Kidney (tissue), 14 donors: ENCODE measurements around the gene RAPGEF1. TPM values are rescaled to one million over a fixed set of nuclear protein-coding genes. Genes with fewer than 3 reads are reported as not detected.

Source experiments
- DNase-seq, 5 donors: peaks; one replicate each; pipeline ENCODE4 v3.0.0-alpha.2; 2013 to 2020
- FAIRE-seq: peaks from 2 replicates; lab custom pipeline; 2012; peaks lifted over from hg19 to GRCh38; lab: Jason Lieb, UNC
- H3K27ac ChIP-seq, 2 donors: one replicate each; pipeline ENCODE4 v1.7.0; 2013; ENCODE audit warnings: low read depth in 2 of 2, low read length in 2 of 2, inconsistent platforms in 1 of 2
- H3K27me3 ChIP-seq: one replicate; pipeline ENCODE4 v1.7.1; 2013; ENCODE audit warnings: low read length, inconsistent platforms; ENCODE audit not compliant: control insufficient read depth, insufficient read depth
- H3K36me3 ChIP-seq, 3 donors: one replicate each; pipeline versions ENCODE4 v1.7.0 to v1.7.1; 2013; ENCODE audit warnings: low read length in 3 of 3, control low read depth in 1 of 3, inconsistent platforms in 1 of 3; ENCODE audit not compliant: insufficient read depth in 3 of 3, control insufficient read depth in 2 of 3
- H3K4me1 ChIP-seq, 3 donors: one replicate each; pipeline versions ENCODE4 v1.7.0 to v1.7.1; 2013; ENCODE audit warnings: low read length in 3 of 3, inconsistent platforms in 1 of 3, low read depth in 1 of 3; ENCODE audit not compliant: control insufficient read depth in 2 of 3, insufficient read depth in 2 of 3
- H3K4me3 ChIP-seq, 3 donors: one replicate each; pipeline versions ENCODE4 v1.7.0 to v1.8.1; 2013; ENCODE audit warnings: low read length in 3 of 3, control low read depth in 1 of 3, inconsistent platforms in 1 of 3
- H3K9ac ChIP-seq, 3 donors: one replicate each; pipeline versions ENCODE4 v1.7.0 to v1.7.1; 2013; ENCODE audit warnings: low read length in 3 of 3, control low read depth in 1 of 3, inconsistent platforms in 1 of 3
- H3K9me3 ChIP-seq, 3 donors: one replicate each; pipeline versions ENCODE4 v1.7.0 to v1.7.1; 2013; ENCODE audit warnings: low read length in 3 of 3, control low read depth in 1 of 3, inconsistent platforms in 1 of 3; ENCODE audit not compliant: control insufficient read depth in 2 of 3, insufficient read depth in 1 of 3
- intact Hi-C: fragments of 100-400 bp; cut with DNase I; formaldehyde crosslinking; loops from one replicate; pipeline ENCODE4 v1.11.1; 2022
- polyA plus RNA-seq: library from polyadenylated mRNA; stranded (reverse); fragments of 350-450 nt; fragmentation: Illumina TruSeq; extraction: RNeasy Lipid Tissue Mini Kit (QIAGEN cat#74804); gene quantifications from one replicate; pipeline ENCODE4 v1.2.3, GENCODE V29; 2014; ENCODE audit warnings: low read depth, low replicate concordance; ENCODE audit not compliant: insufficient read depth
- total RNA-seq: library from RNA; stranded (reverse); fragmentation: NEBNext Ultra II Directional; extraction: Animal tissue kit (Norgen Biotek cat#: 25700); gene quantifications from one replicate; pipeline ENCODE4 v1.2.1, GENCODE V29; 2021
- TF ChIP-seq, protein P1 (sequence below): IDR thresholded peaks from 3 replicates; pipeline ENCODE4 v1.5.1; 2012; ENCODE audit warnings: mild to moderate bottlenecking, moderate library complexity, borderline replicate concordance; ENCODE audit not compliant: insufficient read depth; ENCODE audit errors: extremely low read depth
- donor health status: control.
- donor health status: control.
- donor health status: control.
- donor health status: control.
- donor health status: control.
- donor health status: DM: yes; HTN: yes; CAD: no.
- donor health status: Normal renal cell carcinoma (clear cell type).

Gene RAPGEF1
- total and polyA plus RNA-seq, 2 donors from 2014 or later, result 15.5 to 79.7 TPM

DNA sequence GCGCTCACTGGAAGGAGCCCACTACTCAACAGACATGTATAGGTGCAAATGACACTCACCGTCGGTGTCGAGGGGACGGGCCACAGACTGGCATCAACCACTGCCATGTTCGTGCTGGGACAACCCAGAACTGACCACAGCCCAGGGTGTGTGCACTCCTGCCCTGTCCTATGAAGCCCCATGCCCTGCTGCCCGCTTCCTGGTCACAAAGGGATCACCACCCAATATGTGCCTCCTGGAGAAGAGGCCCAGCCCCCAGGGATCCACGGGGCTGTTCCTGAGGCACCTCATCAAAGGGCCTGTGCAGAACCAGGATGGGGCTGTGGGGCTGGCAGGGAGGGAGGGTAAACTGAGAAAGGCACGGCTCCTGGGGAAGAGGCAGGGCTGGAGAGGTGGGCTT, 151.5 kb downstream of the RAPGEF1 start:
- Histone ChIP-seq H3K9me3 (no peaks in the 10 kb centered on the region), H3K9ac (no peak overlapping the region), H3K27me3 (no peaks in the 10 kb centered on the region), H3K4me1 (no peaks in the 10 kb centered on the region), H3K36me3 (peaks cover 0 to 39% (median 15%) of the 10 kb centered on the region in 3 donors), H3K27ac (no peak overlapping the region), H3K4me3 (no peak overlapping the region)
- no peak for FAIRE-seq
- intact Hi-C loops, result loop anchor here (10.0 kb wide), 1 partner anchor 156 kb away; the partner anchor contains the start of gene RAPGEF1
- DNase-seq, result no peak
- TF ChIP-seq, protein P1, sequence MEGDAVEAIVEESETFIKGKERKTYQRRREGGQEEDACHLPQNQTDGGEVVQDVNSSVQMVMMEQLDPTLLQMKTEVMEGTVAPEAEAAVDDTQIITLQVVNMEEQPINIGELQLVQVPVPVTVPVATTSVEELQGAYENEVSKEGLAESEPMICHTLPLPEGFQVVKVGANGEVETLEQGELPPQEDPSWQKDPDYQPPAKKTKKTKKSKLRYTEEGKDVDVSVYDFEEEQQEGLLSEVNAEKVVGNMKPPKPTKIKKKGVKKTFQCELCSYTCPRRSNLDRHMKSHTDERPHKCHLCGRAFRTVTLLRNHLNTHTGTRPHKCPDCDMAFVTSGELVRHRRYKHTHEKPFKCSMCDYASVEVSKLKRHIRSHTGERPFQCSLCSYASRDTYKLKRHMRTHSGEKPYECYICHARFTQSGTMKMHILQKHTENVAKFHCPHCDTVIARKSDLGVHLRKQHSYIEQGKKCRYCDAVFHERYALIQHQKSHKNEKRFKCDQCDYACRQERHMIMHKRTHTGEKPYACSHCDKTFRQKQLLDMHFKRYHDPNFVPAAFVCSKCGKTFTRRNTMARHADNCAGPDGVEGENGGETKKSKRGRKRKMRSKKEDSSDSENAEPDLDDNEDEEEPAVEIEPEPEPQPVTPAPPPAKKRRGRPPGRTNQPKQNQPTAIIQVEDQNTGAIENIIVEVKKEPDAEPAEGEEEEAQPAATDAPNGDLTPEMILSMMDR, result no peak

DNA sequence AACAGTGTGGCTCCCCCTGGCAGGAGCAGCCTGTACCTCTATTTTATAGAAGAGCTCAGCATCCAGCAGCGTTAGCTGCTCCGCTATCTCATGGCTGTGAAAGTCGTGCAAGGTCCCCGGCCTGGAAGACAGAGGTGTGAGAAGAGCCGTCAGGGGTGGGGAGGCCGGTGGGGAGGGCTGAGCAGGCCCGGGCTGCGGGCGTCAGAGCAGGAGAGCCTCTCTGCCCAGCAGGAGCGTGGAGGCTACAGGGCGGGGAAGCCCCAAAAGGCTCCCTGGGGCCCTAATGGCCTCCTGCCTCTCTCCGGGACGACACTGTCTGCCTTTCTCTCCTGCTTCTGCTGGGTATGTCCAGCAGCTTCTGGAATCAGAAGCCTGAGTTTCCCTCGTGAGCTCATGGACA, 152.0 kb downstream of the RAPGEF1 start:
- TF ChIP-seq, protein P1, result no peak
- intact Hi-C loops, result loop anchor here (10.0 kb wide), 1 partner anchor 157 kb away; the partner anchor contains the start of gene RAPGEF1
- no peaks in the 10 kb centered on the region for H3K4me1 ChIP-seq
- DNase-seq, result no peak
- peaks cover 0 to 44% (median 15%) of the 10 kb centered on the region in 3 donors for H3K36me3 ChIP-seq
- no peak overlapping the region for H3K4me3 ChIP-seq
- H3K27ac ChIP-seq, result no peak overlapping the region
- H3K27me3 ChIP-seq, result no peaks in the 10 kb centered on the region
- no peak overlapping the region for H3K9ac ChIP-seq
- no peak for FAIRE-seq
- H3K9me3 ChIP-seq, result no peaks in the 10 kb centered on the region

DNA sequence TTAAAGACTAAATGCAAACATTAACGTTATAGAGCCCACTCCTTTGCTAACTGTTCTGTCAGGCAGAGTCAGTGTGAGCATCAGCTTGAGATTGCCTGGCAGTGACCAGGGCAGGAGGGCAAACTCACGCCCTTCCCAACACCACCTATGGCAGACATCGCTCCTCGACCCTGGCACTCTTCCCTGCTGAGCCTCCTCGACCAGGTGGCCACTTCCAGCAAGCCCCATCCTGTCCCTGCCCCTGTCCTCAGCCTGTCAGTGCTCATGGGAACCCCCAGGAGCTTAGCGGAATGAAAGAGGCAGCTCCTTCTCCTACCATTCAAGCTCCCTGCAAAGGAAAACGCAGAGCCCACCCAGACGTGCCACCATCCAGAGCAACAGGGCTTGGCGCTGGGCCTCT, 152.5 kb downstream of the RAPGEF1 start:
- no peaks in the 10 kb centered on the region for H3K4me1 ChIP-seq
- H3K27me3 ChIP-seq, result no peaks in the 10 kb centered on the region
- intact Hi-C loops, result loop anchor here (10.0 kb wide), 1 partner anchor 157 kb away; the partner anchor contains the start of gene RAPGEF1
- H3K36me3 ChIP-seq, result peaks cover 0 to 49% (median 17%) of the 10 kb centered on the region in 3 donors
- DNase-seq (no peak), FAIRE-seq (no peak)
- H3K9ac ChIP-seq, result no peak overlapping the region
- no peak overlapping the region for H3K4me3 ChIP-seq
- TF ChIP-seq, protein P1, result no peak
- no peaks in the 10 kb centered on the region for H3K9me3 ChIP-seq
- no peak overlapping the region for H3K27ac ChIP-seq

DNA sequence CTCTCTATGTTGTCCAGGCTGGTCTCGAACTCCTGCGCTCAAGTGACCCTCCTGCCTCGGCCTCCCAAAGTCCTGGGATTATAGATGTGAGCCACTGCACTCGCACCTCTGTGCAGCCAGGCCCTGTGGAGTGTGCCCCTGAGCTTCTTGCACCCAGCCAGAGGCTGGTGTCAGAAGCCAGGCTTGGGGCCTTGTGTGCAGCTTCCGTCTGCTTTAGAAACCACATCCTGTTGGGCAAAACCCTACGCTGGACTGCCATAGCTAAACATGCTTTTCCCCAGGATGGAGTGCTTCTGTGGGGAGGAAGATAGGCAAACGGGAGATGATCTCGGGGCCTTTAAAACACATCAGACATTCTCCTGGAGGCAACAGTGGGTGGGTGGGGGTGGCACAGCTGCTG, 154.5 kb downstream of the RAPGEF1 start:
- Histone ChIP-seq H3K4me1 (no peaks in the 10 kb centered on the region), H3K27me3 (no peaks in the 10 kb centered on the region), H3K36me3 (peaks cover 0 to 41% (median 22%) of the 10 kb centered on the region in 3 donors), H3K27ac (no peak overlapping the region), H3K9me3 (no peaks in the 10 kb centered on the region), H3K4me3 (no peak overlapping the region), H3K9ac (no peak overlapping the region)
- intact Hi-C loops, result loop anchor here (10.0 kb wide), 1 partner anchor 159 kb away; the partner anchor contains the start of gene RAPGEF1
- FAIRE-seq, result no peak
- no peak for DNase-seq
- TF ChIP-seq, protein P1, result no peak
